A673 (cell line): ENCODE measurements around the gene KAZN.

Source experiments
- CTCF ChIP-seq: fragments of 300-800, 200-600 bp; sonication (generic); conservative IDR thresholded peaks from 2 replicates; pipeline ENCODE4 v1.5.1; 2017; ENCODE audit warnings: low read depth, mild to moderate bottlenecking, antibody characterized with exemption, low read length, moderate library complexity, mixed read lengths
- EZH2 ChIP-seq: fragments of 200-600 bp; sonication (generic); IDR thresholded peaks from 2 replicates; pipeline ENCODE4 v1.6.1; 2017; ENCODE audit warnings: borderline replicate concordance, low read depth, mild to moderate bottlenecking, mixed read lengths, antibody characterized with exemption, low read length; ENCODE audit not compliant: poor library complexity, severe bottlenecking

- TF ChIP-seq CTCF (no peak), EZH2 (no peak)
These were observed 270.7 kb downstream of the KAZN start for GRCh38 chr1:14869187-14869586.
